PC-3 (cell line): Measurements from ENCODE around the gene BRAT1.
"Not testable (repeated sequence)": the region's sequence is repeated elsewhere in the genome, so short reads cannot be mapped to it uniquely, and the experiment has no call there.

Experiments
- CTCF ChIP-seq: fragments of 300-600 bp; sonication (generic); conservative IDR thresholded peaks from 2 replicates; pipeline ENCODE4 v1.5.1; 2017; ENCODE audit warnings: antibody characterized with exemption, low read depth, mild to moderate bottlenecking, low read length
- EZH2 ChIP-seq: fragments of 300-600 bp; sonication (generic); IDR thresholded peaks from one replicate; pipeline ENCODE4 v1.6.1; 2017; ENCODE audit warnings: antibody characterized with exemption, mild to moderate bottlenecking, low read length; ENCODE audit not compliant: unreplicated experiment
- EZH2phosphoT487 ChIP-seq: fragments of 300-600 bp; sonication (generic); IDR thresholded peaks from 2 replicates; pipeline ENCODE4 v1.6.1; 2018; ENCODE audit warnings: mild to moderate bottlenecking, antibody characterized with exemption, low read length, borderline replicate concordance

GRCh38 chr7:2532816-2533215 lies 22.5 kb downstream of the BRAT1 start:
- TF ChIP-seq CTCF, EZH2phosphoT487, EZH2: not testable (repeated sequence)
